Mesenchymal stem cell (in vitro differentiated cells and primary cell): ENCODE results near the gene NMUR1.

ENCODE experiments used
- DNase-seq: peaks from one replicate; pipeline ENCODE4 v3.0.0-alpha.2; 2013
- H2AFZ ChIP-seq: one replicate; pipeline ENCODE4 v1.6.1; 2013; ENCODE audit warnings: low read depth, mild to moderate bottlenecking, control low read depth, inconsistent platforms, low read length, moderate library complexity
- H2AK5ac ChIP-seq: 2 replicates; pipeline ENCODE4 v1.6.1; 2013; ENCODE audit warnings: low read length, moderate library complexity, mild to moderate bottlenecking, inconsistent platforms; ENCODE audit not compliant: severe bottlenecking
- H2BK120ac ChIP-seq: one replicate; pipeline ENCODE4 v1.6.1; 2013; ENCODE audit warnings: low read depth, mild to moderate bottlenecking, inconsistent platforms, low read length, moderate library complexity
- H2BK12ac ChIP-seq, 2 experiments: one replicate each; pipeline ENCODE4 v1.6.1; 2013; ENCODE audit warnings: inconsistent platforms in 2 of 2, low read length in 2 of 2, mild to moderate bottlenecking in 2 of 2, moderate library complexity in 2 of 2, control low read depth in 1 of 2
- H2BK15ac ChIP-seq: one replicate; pipeline ENCODE4 v1.6.1; 2013; ENCODE audit warnings: mild to moderate bottlenecking, low read depth, inconsistent platforms; ENCODE audit not compliant: poor library complexity, severe bottlenecking
- H2BK5ac ChIP-seq: 2 replicates; pipeline ENCODE4 v1.6.1; 2013; ENCODE audit warnings: low read depth, mild to moderate bottlenecking, low read length, control low read depth, inconsistent platforms; ENCODE audit not compliant: poor library complexity, severe bottlenecking
- H3K14ac ChIP-seq, 2 experiments: one replicate each; pipeline ENCODE4 v1.6.1; 2013; ENCODE audit warnings: inconsistent platforms in 2 of 2, low read length in 2 of 2, control low read depth in 1 of 2, mild to moderate bottlenecking in 1 of 2, moderate library complexity in 1 of 2
- H3K18ac ChIP-seq, 2 experiments: one replicate each; pipeline ENCODE4 v1.6.1; 2013; ENCODE audit warnings: inconsistent platforms in 2 of 2, low read length in 2 of 2, control low read depth in 1 of 2, low read depth in 1 of 2, mild to moderate bottlenecking in 1 of 2
- H3K23ac ChIP-seq, 2 experiments: one replicate each; pipeline ENCODE4 v1.6.1; 2013; ENCODE audit warnings: inconsistent platforms in 2 of 2, low read length in 2 of 2, mild to moderate bottlenecking in 2 of 2, moderate library complexity in 2 of 2, control low read depth in 1 of 2
- H3K27ac ChIP-seq: 2 replicates; pipeline ENCODE4 v1.5.1; 2013; ENCODE audit warnings: mild to moderate bottlenecking, moderate library complexity, low read length, control low read depth, inconsistent platforms; ENCODE audit not compliant: poor library complexity, severe bottlenecking
- H3K27me3 ChIP-seq, 2 experiments: 2 replicates each; pipeline versions ENCODE4 v1.6.1 to v1.7.0; 2013; ENCODE audit warnings: low read length in 2 of 2, mild to moderate bottlenecking in 2 of 2, moderate library complexity in 2 of 2, control low read depth in 1 of 2, inconsistent platforms in 1 of 2; ENCODE audit not compliant: control insufficient read depth in 1 of 2, insufficient read depth in 1 of 2
- H3K36me3 ChIP-seq, 2 experiments: 2 replicates each; pipeline versions ENCODE4 v1.6.1 to v1.7.0; 2013; ENCODE audit warnings: low read length in 2 of 2, control low read depth in 1 of 2, inconsistent platforms in 1 of 2, low read depth in 1 of 2, mild to moderate bottlenecking in 1 of 2; ENCODE audit not compliant: insufficient read depth in 2 of 2, control insufficient read depth in 1 of 2
- H3K4ac ChIP-seq, 2 experiments: one replicate each; pipeline ENCODE4 v1.6.1; 2013; ENCODE audit warnings: inconsistent platforms in 2 of 2, low read length in 2 of 2, mild to moderate bottlenecking in 2 of 2, moderate library complexity in 2 of 2, control low read depth in 1 of 2, low read depth in 1 of 2
- H3K4me1 ChIP-seq: 2 replicates; pipeline ENCODE4 v1.6.1; 2013; ENCODE audit warnings: low read depth, low read length, control low read depth; ENCODE audit not compliant: control insufficient read depth, insufficient read depth
- H3K4me2 ChIP-seq: 2 replicates; pipeline ENCODE4 v1.6.1; 2013; ENCODE audit warnings: low read length, mild to moderate bottlenecking, inconsistent platforms; ENCODE audit not compliant: poor library complexity, severe bottlenecking
- H3K4me3 ChIP-seq, 2 experiments: 2 replicates each; pipeline versions ENCODE4 v1.5.1 to v1.7.0; 2013; ENCODE audit warnings: low read length in 2 of 2, mild to moderate bottlenecking in 2 of 2, control low read depth in 1 of 2, low read depth in 1 of 2; ENCODE audit not compliant: insufficient read depth in 1 of 2
- H3K79me1 ChIP-seq: replicated peaks from 2 replicates; pipeline ENCODE4 v1.6.1; 2013; ENCODE audit warnings: mild to moderate bottlenecking, control low read depth, low read length, inconsistent platforms; ENCODE audit not compliant: poor library complexity, severe bottlenecking
- H3K9ac ChIP-seq: 2 replicates; pipeline ENCODE4 v1.7.0; 2013; ENCODE audit warnings: mild to moderate bottlenecking, low read length, moderate library complexity
- H3K9me3 ChIP-seq: 2 replicates; pipeline ENCODE4 v1.7.0; 2013; ENCODE audit warnings: mild to moderate bottlenecking, low read length; ENCODE audit not compliant: control insufficient read depth
- H4K8ac ChIP-seq: one replicate; pipeline ENCODE4 v1.6.1; 2013; ENCODE audit warnings: inconsistent platforms, mild to moderate bottlenecking, low read length, moderate library complexity
- H4K91ac ChIP-seq: one replicate; pipeline ENCODE4 v1.6.1; 2013; ENCODE audit warnings: mild to moderate bottlenecking, low read length, inconsistent platforms
- WGBS: methylation state at CpG from one replicate; pipeline ENCODE4 v1.1.7; 2013; ENCODE audit warnings: mixed read lengths; 5-methylcytosine and 5-hydroxymethylcytosine counted together

NMUR1 gene

DNA sequence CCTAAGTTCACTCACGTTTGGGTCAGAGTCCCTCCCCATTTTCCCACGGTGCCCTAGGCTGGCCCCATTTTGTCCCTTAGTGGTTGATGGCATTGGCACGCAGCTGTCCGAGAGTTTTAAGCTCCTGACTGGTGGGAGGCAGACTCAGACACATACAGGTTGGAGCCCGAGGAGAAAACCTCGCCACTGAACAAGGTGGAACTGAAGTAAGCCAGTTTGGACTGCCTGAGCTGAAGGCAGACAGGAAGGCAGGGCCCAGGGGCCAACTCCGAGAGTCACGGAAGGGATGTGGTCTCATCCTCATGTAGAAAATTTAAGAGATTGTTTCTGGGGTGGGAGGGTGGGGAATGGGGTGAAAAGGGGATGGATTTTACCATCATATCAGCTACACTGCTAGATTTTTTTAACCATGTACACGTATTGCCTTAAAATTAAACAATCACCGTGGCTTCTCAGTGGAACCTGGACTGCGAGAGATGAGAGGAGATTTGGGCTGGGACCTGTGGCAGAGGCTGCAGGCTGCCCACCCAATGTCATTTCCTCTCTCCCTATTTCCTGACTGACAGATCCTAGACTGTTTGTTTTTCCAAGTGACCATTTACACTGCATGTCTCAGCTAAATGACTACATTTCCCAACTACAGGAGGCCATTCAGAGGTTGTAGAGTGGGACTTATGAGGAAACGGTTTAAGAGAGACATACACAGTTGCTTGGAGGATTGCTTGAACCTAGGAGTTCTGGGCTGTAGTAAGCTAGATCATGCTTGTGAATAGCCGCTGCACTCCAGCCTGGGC is 19.4 kb upstream of the NMUR1 start:
- Histone ChIP-seq H2BK15ac (peak overlapping the region; percentile 53), H2AFZ (no peak overlapping the region), H4K8ac (peak overlapping the region; percentile 19), H3K36me3 (no peaks in the 10 kb centered on the region), H3K4me1 (peaks cover 11% of the 10 kb centered on the region), H3K4me3 (no peak overlapping the region), H4K91ac (no peak overlapping the region), H3K23ac (no peak overlapping the region), H3K79me1 (no peaks in the 10 kb centered on the region), H3K9ac (no peak overlapping the region), H3K18ac (peak overlapping the region; percentile 34 to 50), H2BK5ac (no peak overlapping the region), H3K4ac (no peak overlapping the region), H3K14ac (peak overlapping the region in 1 of 2 experiments; percentile 18), H3K9me3 (peaks cover 11% of the 10 kb centered on the region), H3K27ac (no peak overlapping the region), H3K4me2 (no peak overlapping the region), H2AK5ac (no peak overlapping the region), H3K27me3 (no peaks in the 10 kb centered on the region), H2BK120ac (no peak overlapping the region), H2BK12ac (peak overlapping the region; percentile 46 to 59)
- peak; percentile 20 for DNase-seq
- WGBS: 81% methylated on average over 11 of the region's 13 CpGs

GRCh38 chr2:231548752-231549151 is 18.5 kb upstream of the NMUR1 start:
- Histone ChIP-seq H2BK15ac (no peak overlapping the region), H3K36me3 (no peaks in the 10 kb centered on the region), H3K4me1 (peaks cover 7% of the 10 kb centered on the region), H2AK5ac (no peak overlapping the region), H4K91ac (no peak overlapping the region), H2BK120ac (no peak overlapping the region), H3K4me3 (no peak overlapping the region), H2AFZ (no peak overlapping the region), H3K79me1 (no peaks in the 10 kb centered on the region), H3K27ac (no peak overlapping the region), H4K8ac (peak overlapping the region; percentile 9), H3K14ac (no peak overlapping the region), H3K27me3 (no peaks in the 10 kb centered on the region), H2BK5ac (no peak overlapping the region), H3K18ac (no peak overlapping the region), H2BK12ac (no peak overlapping the region), H3K4me2 (no peak overlapping the region), H3K23ac (no peak overlapping the region), H3K9me3 (peaks cover 11% of the 10 kb centered on the region), H3K9ac (no peak overlapping the region), H3K4ac (no peak overlapping the region)
- DNase-seq: peak; percentile 21
- WGBS: 44% methylated on average over 2 of the region's 3 CpGs

DNA sequence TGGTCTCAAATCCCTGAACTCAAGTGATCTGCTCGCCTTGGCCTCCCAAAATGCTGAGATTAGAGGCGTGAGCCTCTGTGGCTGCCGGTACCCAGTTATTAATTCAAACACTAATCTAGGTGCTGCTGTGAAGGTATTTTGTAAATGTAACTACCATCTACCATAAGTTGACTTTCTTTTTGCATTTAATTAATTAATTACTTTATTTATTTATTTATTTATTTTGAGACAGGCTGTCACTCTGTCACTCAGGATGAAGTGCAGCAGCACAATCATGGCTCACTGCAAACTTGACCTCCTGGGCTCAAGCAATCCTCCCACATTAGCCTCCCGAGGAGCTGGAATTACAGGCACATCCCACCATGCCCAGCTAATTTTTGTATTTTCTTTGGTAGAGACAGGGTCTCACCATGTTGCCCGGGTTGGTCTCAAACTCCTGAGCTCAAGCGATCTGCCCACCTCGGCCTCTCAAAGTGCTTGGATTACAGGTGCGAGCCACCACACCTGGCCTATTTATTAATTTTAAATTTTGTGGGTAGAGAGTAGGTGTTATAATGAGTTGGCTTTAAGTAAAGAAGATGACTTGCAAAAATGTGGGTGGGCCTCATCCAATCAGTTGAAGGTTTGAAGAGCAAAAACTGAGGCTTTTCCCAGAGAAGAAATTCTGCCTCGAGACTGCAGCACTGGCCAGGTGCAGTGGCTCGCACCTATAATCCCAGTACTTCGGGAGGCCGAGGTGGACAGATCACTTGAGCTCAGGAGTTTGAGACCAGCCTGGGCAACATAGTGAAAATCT is 17.3 kb upstream of the NMUR1 start:
- H2BK15ac ChIP-seq: no peak overlapping the region
- no peak overlapping the region for H2BK5ac ChIP-seq
- H2BK12ac ChIP-seq: no peak overlapping the region
- H3K9ac ChIP-seq: no peak overlapping the region
- H4K8ac ChIP-seq: no peak overlapping the region
- peaks cover 6% of the 10 kb centered on the region for H3K9me3 ChIP-seq
- H3K79me1 ChIP-seq: no peaks in the 10 kb centered on the region
- no peak overlapping the region for H3K27ac ChIP-seq
- H3K18ac ChIP-seq: no peak overlapping the region
- H3K23ac ChIP-seq: no peak overlapping the region
- H3K14ac ChIP-seq: no peak overlapping the region
- H2AK5ac ChIP-seq: no peak overlapping the region
- no peak overlapping the region for H3K4me3 ChIP-seq
- no peak overlapping the region for H3K4me2 ChIP-seq
- H3K27me3 ChIP-seq: no peaks in the 10 kb centered on the region
- WGBS: over 99% methylated on average over 10 of the region's 12 CpGs
- H4K91ac ChIP-seq: no peak overlapping the region
- H2BK120ac ChIP-seq: no peak overlapping the region
- no peak for DNase-seq
- peaks cover 7% of the 10 kb centered on the region for H3K4me1 ChIP-seq
- H3K36me3 ChIP-seq: no peaks in the 10 kb centered on the region
- H3K4ac ChIP-seq: no peak overlapping the region
- H2AFZ ChIP-seq: no peak overlapping the region
